Endometrium (tissue), 2 donors: Measurements from ENCODE around the gene DGUOK.
"Not testable (repeated sequence)": the region's sequence is repeated elsewhere in the genome, so short reads cannot be mapped to it uniquely, and the experiment has no call there.

ENCODE experiments used
- FAIRE-seq: peaks from 2 replicates; lab custom pipeline; 2012; peaks lifted over from hg19 to GRCh38; lab: Jason Lieb, UNC
- donor health status: control.
- donor health status: control.

DGUOK gene

GRCh38 chr2:73926493-73927327, at the start of gene DGUOK:
TSS of gene DGUOK (plus strand) at chr2:73926880. CDS start at chr2:73926911, 31 bp downstream.
- FAIRE-seq = peak; percentile 98

- no peak for FAIRE-seq
These were observed 49.4 kb upstream of the DGUOK start for GRCh38 chr2:73877071-73877802.

- not testable (repeated sequence) for FAIRE-seq
These were observed 48.7 kb upstream of the DGUOK start for GRCh38 chr2:73877984-73878383.

GRCh38 chr2:73885406-73885805, 41.3 kb upstream of the DGUOK start:
- FAIRE-seq = no peak

- FAIRE-seq = no peak
These were observed 40.3 kb upstream of the DGUOK start for GRCh38 chr2:73886357-73886756.

GRCh38 chr2:73887596-73888353, 38.9 kb upstream of the DGUOK start:
- FAIRE-seq = not testable (repeated sequence)

- no peak for FAIRE-seq
These were observed 38.3 kb upstream of the DGUOK start for GRCh38 chr2:73888388-73888787.

GRCh38 chr2:73889206-73889605, 37.5 kb upstream of the DGUOK start:
- FAIRE-seq = no peak

- FAIRE-seq = no peak
These were observed 36.2 kb upstream of the DGUOK start for GRCh38 chr2:73890301-73891092.

- FAIRE-seq = no peak
These were observed 35.3 kb upstream of the DGUOK start for GRCh38 chr2:73891276-73891901.

- no peak for FAIRE-seq
These were observed 33.9 kb upstream of the DGUOK start, which contains the start of gene ACTG2 for GRCh38 chr2:73892631-73893329. TSS of gene ACTG2 (plus strand) at chr2:73893008. CDS start at chr2:73901312, 8,304 bp downstream.

- FAIRE-seq = no peak
These were observed 32.8 kb upstream of the DGUOK start for GRCh38 chr2:73893764-73894474.

GRCh38 chr2:73894475-73894850, 32.2 kb upstream of the DGUOK start:
- FAIRE-seq = no peak

GRCh38 chr2:73894877-73895276, 31.8 kb upstream of the DGUOK start:
- no peak for FAIRE-seq

GRCh38 chr2:73895473-73895872, 31.2 kb upstream of the DGUOK start:
- no peak for FAIRE-seq

- FAIRE-seq = no peak
These were observed 30.1 kb upstream of the DGUOK start for GRCh38 chr2:73896362-73897239.

GRCh38 chr2:73897240-73897583, 29.5 kb upstream of the DGUOK start:
- no peak for FAIRE-seq

GRCh38 chr2:73897934-73898333, 28.7 kb upstream of the DGUOK start:
- FAIRE-seq = no peak

GRCh38 chr2:73899801-73900336, 26.8 kb upstream of the DGUOK start:
- no peak for FAIRE-seq
